ENCODE data around the gene CRLF3.
"Not testable (repeated sequence)": the region's sequence is repeated elsewhere in the genome, so short reads cannot be mapped to it uniquely, and the experiment has no call there.

The CRLF3 gene, protein sequence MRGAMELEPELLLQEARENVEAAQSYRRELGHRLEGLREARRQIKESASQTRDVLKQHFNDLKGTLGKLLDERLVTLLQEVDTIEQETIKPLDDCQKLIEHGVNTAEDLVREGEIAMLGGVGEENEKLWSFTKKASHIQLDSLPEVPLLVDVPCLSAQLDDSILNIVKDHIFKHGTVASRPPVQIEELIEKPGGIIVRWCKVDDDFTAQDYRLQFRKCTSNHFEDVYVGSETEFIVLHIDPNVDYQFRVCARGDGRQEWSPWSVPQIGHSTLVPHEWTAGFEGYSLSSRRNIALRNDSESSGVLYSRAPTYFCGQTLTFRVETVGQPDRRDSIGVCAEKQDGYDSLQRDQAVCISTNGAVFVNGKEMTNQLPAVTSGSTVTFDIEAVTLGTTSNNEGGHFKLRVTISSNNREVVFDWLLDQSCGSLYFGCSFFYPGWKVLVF

GRCh38 chr17:30824356-30825145, at the start of gene CRLF3:
Gene CRLF3 (minus strand): TSS chr17:30824692. CDS start chr17:30824651, 41 bp downstream.
- peak; percentile 92 for DNase-seq

- no peak for DNase-seq
Observed at GRCh38 chr17:30869005-30869404, 44.5 kb upstream of the CRLF3 start.

- no peak for DNase-seq
Observed at GRCh38 chr17:30864636-30865035, 40.1 kb upstream of the CRLF3 start.

- no peak for DNase-seq
Observed at GRCh38 chr17:30858556-30859250, 34.2 kb upstream of the CRLF3 start.

- DNase-seq = no peak
Observed at GRCh38 chr17:30854146-30854545, 29.7 kb upstream of the CRLF3 start.

DNA sequence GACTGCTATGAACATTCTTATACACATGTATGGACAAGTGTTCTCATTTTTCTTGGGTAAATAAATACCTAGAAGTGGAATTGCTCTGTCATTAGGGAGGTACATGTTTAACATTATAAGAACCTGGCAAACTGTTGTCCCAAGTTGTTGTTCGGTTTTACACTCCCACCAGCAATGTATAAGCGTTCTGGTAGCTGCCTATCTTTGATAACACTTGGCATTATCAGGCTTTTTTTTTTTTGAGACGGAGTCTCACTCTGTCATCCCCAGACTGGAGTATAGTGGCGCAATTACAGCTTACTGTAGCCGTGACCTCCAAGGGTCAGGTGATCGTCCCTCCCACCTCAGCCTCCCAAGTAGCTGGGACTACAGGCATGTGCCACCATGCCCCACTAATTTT, 23.5 kb upstream of the CRLF3 start:
- DNase-seq = no peak

- DNase-seq = no peak
Observed at GRCh38 chr17:30840771-30841170, 16.3 kb upstream of the CRLF3 start.

- no peak for DNase-seq
Observed at GRCh38 chr17:30838202-30838807, 13.8 kb upstream of the CRLF3 start.

DNA sequence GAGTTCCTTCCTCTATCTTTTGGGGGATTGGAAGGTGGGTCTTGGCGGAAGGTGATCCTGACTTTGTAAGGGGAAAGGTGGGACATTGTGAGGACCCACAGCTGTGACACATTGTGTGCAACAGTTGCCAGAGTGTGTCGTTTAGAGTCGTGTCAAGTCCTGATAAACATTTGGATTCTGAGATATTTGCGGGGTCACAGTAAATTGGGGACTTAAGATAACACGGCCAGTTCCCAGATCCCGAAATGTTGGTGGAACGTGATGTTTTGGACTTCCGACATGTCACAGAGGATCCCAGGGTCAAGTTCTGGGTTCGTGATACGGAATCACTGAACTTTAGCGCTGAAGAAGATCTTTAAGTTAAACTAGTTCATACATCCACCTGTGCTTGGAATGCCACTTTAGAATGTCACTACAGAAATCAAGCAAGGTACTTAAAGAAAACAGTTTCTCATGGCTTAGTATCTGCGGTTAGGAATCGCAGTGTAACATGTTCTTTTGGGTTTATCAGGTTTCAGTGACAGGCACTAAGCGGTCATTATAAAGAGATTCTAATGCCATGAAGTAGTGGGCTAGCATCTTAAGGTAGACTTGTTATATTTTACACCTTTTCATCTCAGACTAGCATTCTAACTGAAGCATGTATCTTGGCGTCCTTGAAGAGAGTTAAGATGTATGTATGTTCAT, 8.1 kb upstream of the CRLF3 start:
- no peak for DNase-seq

GRCh38 chr17:30831663-30832437, 7.4 kb upstream of the CRLF3 start, which contains the start of gene ATAD5:
Gene ATAD5 (plus strand): TSS chr17:30831966. CDS start chr17:30832348, 382 bp downstream.
- DNase-seq = peak; percentile 92

DNA sequence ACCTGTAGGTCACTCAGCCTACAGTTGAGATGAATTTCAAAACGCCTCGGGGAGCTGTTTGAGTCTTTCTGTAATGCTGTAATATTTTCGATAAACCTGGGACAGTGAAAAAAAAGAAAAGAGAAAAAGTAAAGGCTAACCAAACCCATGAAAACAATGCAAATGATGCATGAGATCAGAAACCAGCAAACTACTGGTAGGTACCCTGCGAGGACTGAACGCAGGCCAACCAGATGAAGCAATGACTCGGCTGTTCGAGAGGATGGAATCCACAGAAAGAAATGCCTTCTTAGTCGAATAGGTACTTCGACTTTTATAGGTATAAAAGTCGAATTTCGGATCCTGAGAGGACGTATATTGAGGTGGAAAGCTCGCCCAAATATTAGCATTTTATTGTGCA, 6.8 kb upstream of the CRLF3 start:
- DNase-seq = peak; percentile 24

DNA sequence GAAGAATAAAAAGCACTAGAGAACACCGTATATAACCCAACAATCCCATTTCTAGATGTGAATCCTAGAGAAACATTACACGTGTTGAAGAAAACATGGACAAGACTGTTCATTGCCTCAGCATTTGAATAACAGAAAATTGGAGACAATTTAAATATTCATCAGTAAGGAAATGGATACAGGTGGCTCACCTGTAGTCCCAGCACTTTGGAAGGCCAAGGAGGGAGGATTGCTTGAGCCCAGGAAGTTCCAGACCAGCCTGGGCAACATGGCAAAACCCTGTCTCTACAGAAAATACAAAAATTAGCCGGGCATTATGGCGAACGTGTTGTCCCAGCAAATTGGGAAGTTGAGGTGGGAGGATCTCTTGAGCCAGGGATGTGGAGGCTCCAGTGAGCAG, 4.5 kb upstream of the CRLF3 start:
- DNase-seq = no peak

GRCh38 chr17:30827082-30827481, 2.6 kb upstream of the CRLF3 start:
- no peak for DNase-seq

- DNase-seq = peak; percentile 33
Observed at GRCh38 chr17:30824002-30824355, 513 bp downstream of the CRLF3 start.

GRCh38 chr17:30823421-30823820, 1.1 kb downstream of the CRLF3 start:
- DNase-seq = no peak

DNA sequence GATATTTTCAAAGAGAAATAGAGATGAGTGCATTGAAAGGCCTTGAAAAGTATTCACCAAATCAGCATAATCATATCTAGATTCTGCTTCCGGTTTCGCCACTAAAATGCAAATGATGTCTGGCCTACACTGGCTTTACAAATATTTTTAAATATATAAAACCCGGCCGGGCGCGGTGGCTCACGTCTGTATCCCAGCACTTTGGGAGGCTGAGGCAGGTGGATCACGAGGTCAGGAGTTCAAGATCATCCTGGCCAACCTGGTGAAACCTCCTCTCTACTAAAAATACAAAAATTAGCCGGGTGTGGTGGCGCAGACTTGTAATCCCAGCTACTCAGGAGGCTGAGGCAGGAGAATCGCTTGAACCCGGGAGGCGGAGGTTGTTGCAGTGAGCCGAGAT, 1.6 kb downstream of the CRLF3 start:
- not testable (repeated sequence) for DNase-seq

DNA sequence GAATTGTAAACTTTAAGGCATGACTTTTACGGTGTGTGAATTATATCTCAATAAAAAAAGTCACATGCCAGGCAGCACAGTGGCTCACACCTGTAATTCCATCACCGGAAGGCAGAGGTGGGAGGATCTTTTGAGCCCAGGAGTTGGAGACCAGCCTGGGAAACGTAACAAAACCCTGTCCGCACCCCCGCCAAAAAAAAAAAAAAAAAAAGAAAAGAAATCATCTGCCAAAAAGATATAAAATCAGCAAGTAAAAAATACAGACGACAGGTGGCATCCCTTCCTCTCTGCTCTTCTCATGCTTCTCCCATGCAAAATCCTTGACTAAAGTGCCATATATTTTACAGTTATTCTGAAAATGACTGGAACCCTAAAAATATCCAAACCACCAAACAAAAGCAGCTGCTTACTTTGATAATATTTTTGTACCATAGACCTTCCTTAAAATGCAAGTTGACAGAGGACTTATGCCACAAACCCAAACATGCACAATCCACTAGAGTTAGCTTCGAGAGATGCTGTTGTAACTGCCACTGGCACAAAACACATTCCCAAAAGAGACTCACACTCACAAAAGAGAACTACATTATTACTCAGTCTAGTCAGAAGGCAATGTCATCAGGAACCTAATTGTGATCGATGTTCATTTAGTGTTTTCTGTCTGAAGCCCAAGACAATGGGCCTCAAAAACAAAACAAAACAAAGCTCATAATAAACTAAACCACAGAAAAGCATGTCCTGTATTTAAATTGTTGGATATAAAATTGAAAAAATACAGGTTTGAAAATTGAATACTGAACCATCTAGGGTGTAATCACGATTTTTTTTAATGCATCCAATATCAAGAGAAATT, 2.4 kb downstream of the CRLF3 start:
- DNase-seq = no peak

GRCh38 chr17:30819971-30820705, 4.4 kb downstream of the CRLF3 start:
- DNase-seq = no peak

- DNase-seq = no peak
Observed at GRCh38 chr17:30816165-30816564, 8.3 kb downstream of the CRLF3 start.

- not testable (repeated sequence) for DNase-seq
Observed at GRCh38 chr17:30814860-30815259, 9.6 kb downstream of the CRLF3 start.
